GM19193 (cell line): ENCODE measurements around the gene ZNF2.

ENCODE experiments used
- POLR2A ChIP-seq: IDR thresholded peaks from 4 replicates; pipeline ENCODE4 v1.6.1; 2011; ENCODE audit not compliant: insufficient read depth, insufficient read length; ENCODE audit errors: extremely low read depth

ZNF2 gene

DNA sequence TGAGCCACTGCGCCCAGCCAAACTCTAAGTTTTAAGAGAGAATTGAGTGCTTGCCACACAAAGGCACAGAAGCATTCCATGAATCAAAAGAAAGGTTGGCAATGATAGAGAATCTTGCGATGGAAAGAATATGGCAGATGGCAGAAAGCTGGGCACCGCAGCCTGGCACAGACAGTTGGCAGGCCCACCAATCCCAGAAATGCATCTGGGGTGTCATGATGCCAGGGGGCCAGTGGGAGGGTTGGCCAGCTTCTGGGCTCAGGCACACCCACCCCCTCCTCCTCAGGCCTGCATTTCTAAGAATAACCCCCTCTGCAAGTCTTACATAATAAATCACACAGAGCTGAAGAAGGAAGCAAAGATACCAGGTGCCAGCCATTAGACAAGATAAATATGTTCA is 19.6 kb downstream of the ZNF2 start:
- no peak for TF ChIP-seq POLR2A

DNA sequence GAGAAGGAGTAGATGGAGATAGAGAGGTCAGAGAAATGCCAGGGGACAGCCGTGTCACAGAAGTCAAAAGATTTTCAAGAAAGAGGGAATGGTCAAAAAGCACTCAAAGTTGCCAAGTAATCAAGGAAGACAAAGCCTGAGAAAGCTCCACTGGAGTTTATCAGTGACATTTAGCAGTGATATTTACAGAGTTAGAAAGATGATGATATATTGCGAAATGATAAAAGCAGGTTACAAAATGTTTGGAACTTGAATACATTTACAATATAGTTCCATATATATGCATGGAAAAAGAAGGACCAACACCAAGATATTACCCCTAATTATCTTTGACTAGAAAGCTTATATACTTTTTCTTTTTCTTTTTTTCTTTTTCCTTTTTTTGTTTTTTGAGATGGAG is 20.4 kb downstream of the ZNF2 start:
- no peak for TF ChIP-seq POLR2A

DNA sequence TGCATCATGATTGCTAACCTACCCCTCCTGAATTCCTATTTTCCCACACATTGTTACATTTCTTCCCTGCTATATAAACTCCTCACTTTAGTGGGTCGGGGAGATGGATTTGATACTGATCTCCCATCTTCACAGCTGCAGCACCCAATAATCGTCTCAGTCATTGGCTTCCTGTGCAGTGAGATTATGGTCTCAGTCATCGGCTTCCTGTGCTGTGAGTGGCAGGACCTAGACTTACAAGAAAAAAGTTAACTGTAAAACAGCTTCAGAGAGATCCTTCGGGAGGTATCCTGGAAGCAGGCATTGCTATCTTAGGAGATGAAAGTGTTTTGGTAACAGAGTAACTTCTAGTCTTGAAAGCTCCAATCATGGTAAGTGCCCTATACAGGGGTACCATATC is 38.3 kb downstream of the ZNF2 start:
- no peak for TF ChIP-seq POLR2A

DNA sequence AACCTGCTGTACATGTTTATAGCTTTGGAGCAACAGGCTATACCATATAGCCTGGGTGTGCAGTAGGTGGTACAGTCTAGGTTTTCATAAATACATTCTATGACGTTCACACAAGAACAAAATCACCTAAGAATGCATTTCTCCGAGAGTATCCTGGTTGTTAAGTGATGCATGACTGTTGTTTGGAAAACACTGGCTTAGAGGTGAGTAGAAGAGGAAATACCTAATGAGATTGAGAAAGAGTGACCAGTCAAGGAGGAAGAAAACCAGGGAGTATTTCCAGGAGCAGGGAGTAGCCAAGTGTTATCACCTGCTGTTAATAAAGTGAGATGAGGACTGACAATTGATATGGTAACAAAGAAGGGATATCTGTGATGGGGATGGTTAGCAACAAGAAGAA is 38.8 kb downstream of the ZNF2 start:
- no peak for TF ChIP-seq POLR2A

GRCh38 chr2:95206096-95206495 is 40.5 kb downstream of the ZNF2 start:
- TF ChIP-seq POLR2A, result no peak

GRCh38 chr2:95207111-95207961 is 41.7 kb downstream of the ZNF2 start, which contains the start of gene ZNF892:
TSS of gene ZNF892 (plus strand) at chr2:95207521. CDS start at chr2:95207816, 295 bp downstream.
- peak; percentile 65 for TF ChIP-seq POLR2A

DNA sequence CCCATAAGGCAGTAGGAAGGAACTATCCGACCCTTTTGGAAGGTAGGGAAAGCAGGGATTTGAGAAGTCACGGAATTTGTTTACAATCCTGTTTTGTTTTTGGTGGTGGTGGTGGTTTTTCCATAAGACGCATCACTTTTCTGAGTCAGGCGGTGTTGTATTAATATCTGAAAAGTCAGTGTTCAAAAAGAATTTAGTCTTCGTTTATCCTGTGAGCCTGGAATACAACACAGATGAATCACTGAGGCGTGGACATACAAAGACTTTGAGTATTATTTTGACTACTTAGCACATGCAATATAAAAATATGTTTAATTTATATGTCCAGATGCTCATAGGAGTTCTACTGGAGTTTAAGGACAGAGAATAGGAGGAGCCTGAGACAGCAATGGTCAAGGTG is 42.5 kb downstream of the ZNF2 start:
- no peak for TF ChIP-seq POLR2A

- TF ChIP-seq POLR2A, result no peak
Measured at GRCh38 chr2:95215018-95215612, 49.5 kb downstream of the ZNF2 start.

DNA sequence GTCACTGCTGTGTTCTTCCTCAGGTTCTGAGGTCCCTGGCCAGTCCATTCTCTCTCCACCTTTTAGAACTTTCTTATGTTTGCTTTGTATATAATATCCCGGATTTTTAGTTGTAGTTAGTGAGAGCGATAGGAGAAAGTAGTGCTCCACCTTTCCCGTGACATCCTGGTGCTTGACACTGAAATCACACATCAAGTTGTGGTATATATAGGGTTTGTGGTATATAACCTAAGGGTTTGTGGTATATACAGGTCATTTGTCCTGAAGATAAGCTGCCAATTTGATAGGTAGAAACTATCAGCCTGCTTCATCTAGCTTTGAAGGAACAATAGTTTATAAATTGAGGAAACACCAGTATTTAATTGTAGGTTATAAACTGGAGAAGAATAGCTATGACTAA is 54.8 kb downstream of the ZNF2 start:
- no peak for TF ChIP-seq POLR2A

GRCh38 chr2:95225658-95226057 is 60.0 kb downstream of the ZNF2 start:
- TF ChIP-seq POLR2A, result no peak

GRCh38 chr2:95231723-95232122 is 66.1 kb downstream of the ZNF2 start:
- TF ChIP-seq POLR2A, result no peak

- TF ChIP-seq POLR2A, result no peak
Measured at GRCh38 chr2:95232232-95232631, 66.6 kb downstream of the ZNF2 start.
